Loucy (cell line): ENCODE measurements around the gene RBBP6.

Experiments used
- H2AFZ ChIP-seq: fragments of 200-600 bp; sonication (generic); 2 replicates; pipeline ENCODE4 v1.6.0; 2016; ENCODE audit warnings: antibody characterized with exemption, mild to moderate bottlenecking, low read length, moderate library complexity
- H3F3A ChIP-seq: fragments of 200-600 bp; 2 replicates; pipeline ENCODE4 v1.6.0; 2016; ENCODE audit warnings: antibody characterized with exemption, low read depth, mild to moderate bottlenecking
- H3K27me3 ChIP-seq: fragments of 200-600 bp; sonication (generic); 2 replicates; pipeline ENCODE4 v1.6.1; 2014; ENCODE audit warnings: low read length, mild to moderate bottlenecking; ENCODE audit not compliant: insufficient read depth, poor library complexity, severe bottlenecking
- H3K36me3 ChIP-seq: fragments of 200-600 bp; sonication (generic); 2 replicates; pipeline ENCODE4 v1.6.1; 2016; ENCODE audit warnings: low read length; ENCODE audit not compliant: insufficient read depth
- H3K4me1 ChIP-seq: fragments of 200-600 bp; sonication (generic); 2 replicates; pipeline ENCODE4 v1.5.1; 2014; ENCODE audit warnings: low read length, mild to moderate bottlenecking; ENCODE audit not compliant: insufficient read depth, poor library complexity, severe bottlenecking
- H3K4me2 ChIP-seq: fragments of 200-600 bp; sonication (generic); 2 replicates; pipeline ENCODE4 v1.6.0; 2014; ENCODE audit warnings: antibody characterized with exemption, low read length, low read depth, mild to moderate bottlenecking; ENCODE audit not compliant: poor library complexity, severe bottlenecking
- H3K4me3 ChIP-seq: fragments of 200-600 bp; sonication (generic); 2 replicates; pipeline ENCODE4 v1.5.1; 2014; ENCODE audit warnings: low read length, mild to moderate bottlenecking, mixed read lengths; ENCODE audit not compliant: poor library complexity, severe bottlenecking
- H3K79me2 ChIP-seq: fragments of 200-600 bp; sonication (generic); 2 replicates; pipeline ENCODE4 v1.6.1; 2014; ENCODE audit warnings: low read length; ENCODE audit not compliant: insufficient read depth
- H3K9ac ChIP-seq: fragments of 200-600 bp; sonication (generic); 2 replicates; pipeline ENCODE4 v1.6.0; 2014; ENCODE audit warnings: mild to moderate bottlenecking, low read depth, low read length, moderate library complexity; ENCODE audit not compliant: poor library complexity, severe bottlenecking
- H3K9me2 ChIP-seq: fragments of 200-600 bp; sonication (generic); replicated peaks from 2 replicates; pipeline ENCODE4 v1.6.1; 2016; ENCODE audit warnings: low read depth, low read length, mixed read lengths
- H3K9me3 ChIP-seq: fragments of 200-600 bp; sonication (generic); 2 replicates; pipeline ENCODE4 v1.6.1; 2014; ENCODE audit warnings: mild to moderate bottlenecking, antibody characterized with exemption, low read length, low read depth; ENCODE audit not compliant: insufficient read depth
- H4K20me1 ChIP-seq: fragments of 200-600 bp; sonication (generic); 2 replicates; pipeline ENCODE4 v1.6.0; 2014; ENCODE audit warnings: antibody characterized with exemption, low read length, mild to moderate bottlenecking; ENCODE audit not compliant: insufficient read depth, poor library complexity, severe bottlenecking
- CTCF ChIP-seq: fragments of 200-600 bp; sonication (generic); conservative IDR thresholded peaks from 2 replicates; pipeline ENCODE4 v1.5.1; 2014; ENCODE audit warnings: mild to moderate bottlenecking, antibody characterized with exemption, low read length
- EZH2phosphoT487 ChIP-seq: fragments of 200-600 bp; IDR thresholded peaks from 2 replicates; pipeline ENCODE4 v1.6.1; 2018; ENCODE audit warnings: antibody characterized with exemption, mild to moderate bottlenecking, moderate library complexity, borderline replicate concordance

Gene RBBP6

GRCh38 chr16:24552705-24553246 lies 13.4 kb downstream of the RBBP6 start:
- peaks cover 94% of the 10 kb centered on the region for H3K36me3 ChIP-seq
- H3K9ac ChIP-seq = no peak overlapping the region
- no peaks in the 10 kb centered on the region for H3K9me2 ChIP-seq
- no peak overlapping the region for H2AFZ ChIP-seq
- no peak for TF ChIP-seq EZH2phosphoT487
- no peak for TF ChIP-seq CTCF
- peaks cover 23% of the 10 kb centered on the region for H3K4me1 ChIP-seq
- H3F3A ChIP-seq = no peaks in the 10 kb centered on the region
- peaks cover 76% of the 10 kb centered on the region for H4K20me1 ChIP-seq
- peaks cover 63% of the 10 kb centered on the region for H3K79me2 ChIP-seq
- no peak overlapping the region for H3K4me2 ChIP-seq
- H3K9me3 ChIP-seq = no peaks in the 10 kb centered on the region
- H3K4me3 ChIP-seq = no peak overlapping the region
- H3K27me3 ChIP-seq = no peaks in the 10 kb centered on the region

GRCh38 chr16:24553983-24554382 lies 14.6 kb downstream of the RBBP6 start:
- Histone ChIP-seq H3K4me2 (no peak overlapping the region), H3F3A (no peaks in the 10 kb centered on the region), H3K4me1 (peaks cover 15% of the 10 kb centered on the region), H3K9ac (no peak overlapping the region), H3K27me3 (no peaks in the 10 kb centered on the region), H3K9me3 (no peaks in the 10 kb centered on the region), H2AFZ (no peak overlapping the region), H4K20me1 (peaks cover 64% of the 10 kb centered on the region), H3K9me2 (no peaks in the 10 kb centered on the region), H3K36me3 (peaks cover 94% of the 10 kb centered on the region), H3K79me2 (peaks cover 51% of the 10 kb centered on the region), H3K4me3 (no peak overlapping the region)
- TF ChIP-seq CTCF = no peak
- no peak for TF ChIP-seq EZH2phosphoT487

GRCh38 chr16:24555346-24555872 lies 16.0 kb downstream of the RBBP6 start:
- Histone ChIP-seq H3K27me3 (no peaks in the 10 kb centered on the region), H3F3A (no peaks in the 10 kb centered on the region), H3K79me2 (peaks cover 37% of the 10 kb centered on the region), H3K9me2 (no peaks in the 10 kb centered on the region), H3K4me3 (no peak overlapping the region), H3K4me2 (no peak overlapping the region), H3K36me3 (peaks cover 94% of the 10 kb centered on the region), H3K9me3 (no peaks in the 10 kb centered on the region), H3K9ac (no peak overlapping the region), H4K20me1 (peaks cover 50% of the 10 kb centered on the region), H2AFZ (no peak overlapping the region), H3K4me1 (peaks cover under 1% of the 10 kb centered on the region)
- no peak for TF ChIP-seq EZH2phosphoT487
- no peak for TF ChIP-seq CTCF
